ENCODE data around the gene SEMA4G.

Gene SEMA4G

DNA sequence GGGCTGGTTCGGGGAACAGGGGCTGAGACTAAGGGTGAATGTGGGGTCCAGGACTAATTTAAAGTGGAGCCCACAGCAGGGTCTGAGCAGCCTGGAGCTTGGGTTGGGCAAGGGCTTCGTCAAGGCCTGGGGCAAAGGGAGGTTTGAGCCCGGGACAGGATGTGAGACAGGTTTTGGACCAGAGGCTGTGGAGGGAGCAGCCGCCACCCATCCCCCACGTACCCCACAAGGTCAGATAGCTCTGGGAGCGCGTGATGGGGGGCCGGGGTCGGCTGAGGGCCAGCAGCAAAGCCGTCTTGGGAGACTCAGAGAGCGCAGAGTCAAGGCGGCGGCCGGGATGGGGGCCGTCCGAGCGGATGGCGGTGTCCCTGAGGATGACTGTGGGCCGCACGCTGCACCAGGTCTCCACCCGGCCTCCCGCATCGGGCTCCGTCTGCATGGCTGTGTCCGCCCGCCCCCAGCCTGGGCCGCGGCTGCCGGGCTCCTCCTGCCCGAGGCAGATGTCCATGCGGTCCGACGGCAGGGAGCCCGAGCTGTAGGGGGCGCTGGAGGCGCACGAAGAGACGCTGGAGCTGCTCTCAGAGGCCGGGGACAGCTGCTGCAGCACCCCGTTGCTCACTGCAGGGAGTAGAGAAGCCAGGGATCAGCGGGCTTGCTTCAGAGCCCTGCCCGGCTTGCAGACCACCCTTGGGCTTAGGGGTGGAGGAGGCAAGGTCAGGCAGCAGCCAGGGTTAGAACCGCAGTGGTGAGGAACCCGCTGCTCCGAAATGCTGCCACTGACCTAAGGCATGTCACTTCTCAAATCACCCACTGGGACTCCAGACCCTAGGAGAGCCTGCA lies 49.5 kb downstream of the SEMA4G start:
- Histone ChIP-seq H3K4me1 (ENCODE audit: control insufficient read depth, insufficient read depth, low read length) (0 out of 2 replicates have a peak, but pooled peaks cover 5% of the 10 kb centered on the region), H3K36me3 (ENCODE audit: control insufficient read depth, insufficient read depth, low read length) (no peaks in the 10 kb centered on the region), H3K4me3 (ENCODE audit: low read depth, low read length) (peak overlapping the region; percentile 52), H3K27me3 (ENCODE audit: control insufficient read depth, insufficient read depth, low read length) (peaks cover 53% of the 10 kb centered on the region), H3K9me3 (ENCODE audit: control insufficient read depth, insufficient read depth, low read length) (no peaks in the 10 kb centered on the region), H3K27ac (ENCODE audit: low read depth, low read length) (no peak overlapping the region), H3K9ac (ENCODE audit: low read depth, low read length) (no peak overlapping the region)

Measured in HUES48 (cell line).